RWPE1 (cell line): ENCODE results near the gene ADGRB3.

Experiments used
- CTCF ChIA-PET: fragments of 350-600 bp; sonication (Branson Sonifier 250); formaldehyde crosslinking; extraction: SDS; loops from one replicate; lab custom pipeline; 2021; lab: Yijun Ruan, JAX
- POLR2A ChIA-PET: fragments of 400-600 bp; formaldehyde crosslinking; extraction: SDS; loops from one replicate; lab custom pipeline; 2020; ENCODE audit warnings: antibody characterized with exemption; ENCODE audit not compliant: low non-redundant PET; lab: Yijun Ruan, JAX
- DNase-seq: peaks from one replicate; pipeline ENCODE4 v3.0.0; 2012; ENCODE audit warnings: low spot score
- H3K27ac ChIP-seq: fragments of 450-650 bp; 2 replicates; pipeline ENCODE4 v1.5.1; 2017
- TF ChIP-seq, protein P1 (sequence below): fragments of 450-650 bp; conservative IDR thresholded peaks from 2 replicates; pipeline ENCODE4 v1.5.1; 2017; ENCODE audit warnings: low read depth, mild to moderate bottlenecking

ADGRB3 gene

DNA sequence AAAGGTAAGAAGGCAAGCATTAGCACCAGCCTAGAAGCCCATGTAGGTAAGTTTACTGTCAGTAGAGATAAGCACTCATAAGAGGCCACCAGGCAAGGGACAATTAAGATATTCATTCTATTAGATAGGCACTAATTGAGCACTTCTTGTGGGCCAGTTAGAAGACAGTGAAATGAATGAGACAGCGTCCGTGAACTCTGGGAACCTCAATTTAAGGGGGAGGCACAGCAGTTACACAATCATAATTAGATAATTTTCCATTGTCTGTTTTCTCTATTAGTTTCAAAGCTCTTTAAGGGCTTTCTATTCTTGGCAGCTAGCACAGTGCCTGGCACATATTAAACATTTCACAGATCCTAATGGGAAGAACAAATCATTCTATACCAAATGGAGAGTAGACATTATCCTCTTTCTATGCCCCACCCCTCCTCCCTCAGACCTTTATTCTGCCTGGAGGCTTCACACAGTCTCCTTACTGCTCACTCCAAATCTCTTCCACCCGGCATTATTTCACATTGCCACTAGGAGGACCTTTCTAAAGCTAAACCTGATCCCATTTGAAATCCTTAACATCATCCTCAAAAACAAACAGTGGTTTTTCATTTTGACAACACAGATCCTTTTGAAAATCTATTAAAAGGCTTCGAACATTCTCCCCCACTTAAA lies 529.6 kb downstream of the ADGRB3 start:
- H3K27ac ChIP-seq, result no peak overlapping the region
- DNase-seq, result peak; percentile 8
- POLR2A ChIA-PET, result no interaction called here
- CTCF ChIA-PET, result interaction anchor here (0.6 to 1.7 kb wide), 7 partner anchors 9 to 1478 kb away, joined by 3 to 6 read pairs (median 3); no protein-coding TSS in a partner anchor
- TF ChIP-seq, protein P1, sequence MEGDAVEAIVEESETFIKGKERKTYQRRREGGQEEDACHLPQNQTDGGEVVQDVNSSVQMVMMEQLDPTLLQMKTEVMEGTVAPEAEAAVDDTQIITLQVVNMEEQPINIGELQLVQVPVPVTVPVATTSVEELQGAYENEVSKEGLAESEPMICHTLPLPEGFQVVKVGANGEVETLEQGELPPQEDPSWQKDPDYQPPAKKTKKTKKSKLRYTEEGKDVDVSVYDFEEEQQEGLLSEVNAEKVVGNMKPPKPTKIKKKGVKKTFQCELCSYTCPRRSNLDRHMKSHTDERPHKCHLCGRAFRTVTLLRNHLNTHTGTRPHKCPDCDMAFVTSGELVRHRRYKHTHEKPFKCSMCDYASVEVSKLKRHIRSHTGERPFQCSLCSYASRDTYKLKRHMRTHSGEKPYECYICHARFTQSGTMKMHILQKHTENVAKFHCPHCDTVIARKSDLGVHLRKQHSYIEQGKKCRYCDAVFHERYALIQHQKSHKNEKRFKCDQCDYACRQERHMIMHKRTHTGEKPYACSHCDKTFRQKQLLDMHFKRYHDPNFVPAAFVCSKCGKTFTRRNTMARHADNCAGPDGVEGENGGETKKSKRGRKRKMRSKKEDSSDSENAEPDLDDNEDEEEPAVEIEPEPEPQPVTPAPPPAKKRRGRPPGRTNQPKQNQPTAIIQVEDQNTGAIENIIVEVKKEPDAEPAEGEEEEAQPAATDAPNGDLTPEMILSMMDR, result no peak

DNA sequence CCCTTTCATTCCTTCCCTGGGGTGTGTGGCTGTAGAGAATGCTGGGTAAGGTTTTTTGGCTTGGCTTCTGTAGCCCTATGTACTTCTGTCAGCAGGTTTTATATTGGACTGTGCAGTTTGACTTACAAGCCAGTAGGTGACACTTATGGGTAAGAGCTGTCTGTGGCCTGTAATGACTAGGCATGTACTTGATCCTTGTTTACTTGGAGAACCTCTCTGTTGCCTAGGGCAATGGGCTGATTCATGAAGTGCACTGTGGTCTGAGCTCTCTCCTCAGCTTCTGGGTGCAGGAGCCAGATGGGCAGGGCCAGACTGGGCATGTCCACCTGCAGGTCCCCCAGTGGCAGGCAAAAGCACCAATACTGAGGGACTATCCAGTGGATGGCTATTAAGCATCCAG lies 544.6 kb downstream of the ADGRB3 start:
- POLR2A ChIA-PET, result no interaction called here
- CTCF ChIA-PET, result interaction anchor here (0.5 to 0.9 kb wide), 4 partner anchors 12 to 40 kb away, joined by 3 to 4 read pairs (median 4); no protein-coding TSS in a partner anchor
- H3K27ac ChIP-seq, result no peak overlapping the region
- DNase-seq, result peak; percentile 2
- TF ChIP-seq, protein P1, result no peak

DNA sequence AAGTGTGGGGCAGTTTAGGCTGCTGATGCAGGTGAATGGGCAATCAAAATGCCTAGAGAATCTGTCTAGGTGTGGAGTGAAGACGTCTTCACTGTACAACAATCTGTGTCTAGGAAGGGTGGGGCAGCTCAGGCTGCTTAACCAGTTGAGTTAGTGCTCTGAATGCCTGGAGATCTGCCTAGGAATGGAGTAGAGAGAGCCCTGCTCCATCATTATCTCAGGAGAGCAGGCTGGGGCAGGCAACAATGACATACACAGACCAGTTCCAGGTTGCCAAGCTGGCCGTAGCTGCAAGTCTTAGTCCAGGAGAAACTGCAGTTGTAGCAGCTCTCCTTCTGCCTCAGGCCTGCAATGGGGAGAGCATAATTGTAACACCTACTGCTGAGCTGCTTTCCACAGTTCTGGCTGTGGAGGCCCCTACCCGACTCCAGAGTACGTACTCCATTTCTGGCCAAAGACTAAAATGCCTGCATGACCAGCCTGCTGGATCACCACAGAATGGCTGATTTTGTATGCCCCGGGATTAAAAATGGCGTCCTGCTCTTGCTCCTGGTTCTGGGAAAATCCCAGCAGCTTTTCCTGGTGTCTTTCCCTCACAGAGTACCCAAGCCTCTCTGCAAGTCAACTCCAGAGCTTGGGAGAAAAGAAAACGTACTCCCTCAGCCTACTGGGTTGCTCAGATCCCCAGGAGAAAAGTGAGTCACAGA lies 545.4 kb downstream of the ADGRB3 start:
- H3K27ac ChIP-seq, result no peak overlapping the region
- POLR2A ChIA-PET, result no interaction called here
- TF ChIP-seq, protein P1, result no peak
- CTCF ChIA-PET, result interaction anchor here (0.5 to 0.7 kb wide), 3 partner anchors 10 to 41 kb away, joined by 3 to 4 read pairs (median 4); no protein-coding TSS in a partner anchor
- DNase-seq, result no peak

DNA sequence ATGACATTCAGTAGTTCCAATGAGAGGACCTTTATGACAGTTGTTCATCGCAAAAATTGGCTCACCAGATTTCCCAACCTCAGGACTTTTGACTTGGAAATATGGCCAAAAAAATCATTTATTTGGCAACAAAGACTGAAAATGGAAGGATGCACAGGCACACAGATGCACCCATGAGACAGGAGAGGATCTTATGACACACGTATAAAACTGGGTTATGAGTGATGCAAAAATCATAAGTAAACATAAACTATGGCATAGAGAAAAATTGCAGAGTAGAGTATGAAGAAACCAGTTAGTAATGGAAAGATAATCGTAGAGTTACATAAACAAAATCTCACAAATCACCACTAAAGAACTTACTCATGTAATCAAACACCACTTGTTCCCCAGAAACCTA lies 546.9 kb downstream of the ADGRB3 start:
- CTCF ChIA-PET, result interaction anchor here (0.7 kb wide), 1 partner anchor 459 kb away, joined by 3 read pairs; no protein-coding TSS in a partner anchor
- H3K27ac ChIP-seq, result no peak overlapping the region
- no peak for DNase-seq
- TF ChIP-seq, protein P1, result no peak
- POLR2A ChIA-PET, result no interaction called here

DNA sequence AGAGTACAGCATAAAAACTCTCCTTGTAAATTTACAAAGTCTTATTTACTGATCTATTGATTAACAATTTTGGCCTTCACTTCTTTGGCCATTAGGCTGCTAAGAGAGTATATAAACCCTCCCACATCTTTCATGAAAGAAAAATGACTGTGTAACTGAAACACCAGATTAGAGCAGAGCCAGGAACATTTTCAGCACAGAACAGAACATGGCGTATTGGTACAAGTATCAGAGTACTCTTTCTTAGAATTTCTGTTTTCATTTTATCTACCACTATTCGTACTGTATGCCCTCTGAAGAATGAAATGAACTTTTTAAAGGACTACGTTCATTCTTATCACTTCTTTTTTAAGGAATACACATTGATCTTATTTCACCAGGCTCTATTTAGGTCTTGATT lies 550.2 kb downstream of the ADGRB3 start:
- TF ChIP-seq, protein P1, result no peak
- ChIA-PET POLR2A (no interaction called here), CTCF (no interaction called here)
- no peak overlapping the region for H3K27ac ChIP-seq
- DNase-seq, result no peak

DNA sequence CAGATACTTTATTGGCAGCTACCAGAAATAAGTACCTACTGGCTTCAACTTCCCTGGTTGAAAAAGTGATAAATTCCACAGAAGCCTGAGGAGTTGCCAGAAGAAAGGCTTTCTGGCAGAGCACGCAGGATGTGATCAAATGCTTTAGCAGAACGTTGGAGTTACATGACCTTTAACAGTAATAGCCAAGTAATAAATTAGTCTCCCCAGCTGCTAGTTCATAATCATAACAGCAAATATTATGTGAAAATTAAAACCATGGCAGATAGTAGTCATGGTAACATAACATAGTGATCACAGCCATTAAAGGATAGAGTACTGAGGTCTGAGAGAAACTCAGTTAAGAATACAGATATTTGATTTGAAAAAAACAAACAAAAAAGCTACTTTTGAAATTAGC lies 567.7 kb downstream of the ADGRB3 start:
- ChIA-PET POLR2A (no interaction called here), CTCF (no interaction called here)
- TF ChIP-seq, protein P1, result no peak
- no peak overlapping the region for H3K27ac ChIP-seq
- DNase-seq, result no peak
